Body of pancreas (tissue), 4 donors: Measurements from ENCODE around the gene FLT1.

Experiments
- POLR2A ChIP-seq, 3 donors: fragments of 450-650 bp; IDR thresholded peaks; one replicate each; pipeline ENCODE4 v1.6.1; 2016; ENCODE audit warnings: antibody characterized with exemption in 3 of 3, mild to moderate bottlenecking in 2 of 3
- TF ChIP-seq, protein P1 (sequence below), 7 experiments: fragments of 450-650 bp in 4 of 7; fragments of 200-600 bp in 3 of 7; sonication (generic) in 3 of 7; IDR thresholded peaks; one replicate each; pipeline ENCODE4 v1.5.1; 2016 to 2019; ENCODE audit warnings: antibody characterized with exemption in 7 of 7

DNA sequence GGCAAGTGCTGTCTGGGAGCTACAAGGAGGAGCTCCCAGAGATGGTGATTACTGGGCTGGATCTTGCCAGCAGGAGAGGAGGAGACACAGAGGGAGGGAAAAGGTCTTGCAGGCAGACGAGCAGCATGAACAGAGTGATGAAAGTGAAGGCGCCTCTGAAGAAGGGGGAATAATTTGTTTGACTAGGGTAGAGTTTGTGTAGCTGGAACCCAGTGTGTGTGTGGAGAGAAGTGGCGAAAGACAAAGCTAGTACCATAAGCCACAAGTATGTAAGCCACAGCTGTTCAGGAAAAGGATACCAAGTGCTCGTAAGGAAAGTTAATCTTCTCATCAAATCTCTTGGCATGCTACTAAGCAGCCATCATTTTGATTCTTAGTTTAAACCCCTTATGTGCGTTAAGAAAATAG is 5.4 kb downstream of the FLT1 start:
- TF ChIP-seq, protein P1, sequence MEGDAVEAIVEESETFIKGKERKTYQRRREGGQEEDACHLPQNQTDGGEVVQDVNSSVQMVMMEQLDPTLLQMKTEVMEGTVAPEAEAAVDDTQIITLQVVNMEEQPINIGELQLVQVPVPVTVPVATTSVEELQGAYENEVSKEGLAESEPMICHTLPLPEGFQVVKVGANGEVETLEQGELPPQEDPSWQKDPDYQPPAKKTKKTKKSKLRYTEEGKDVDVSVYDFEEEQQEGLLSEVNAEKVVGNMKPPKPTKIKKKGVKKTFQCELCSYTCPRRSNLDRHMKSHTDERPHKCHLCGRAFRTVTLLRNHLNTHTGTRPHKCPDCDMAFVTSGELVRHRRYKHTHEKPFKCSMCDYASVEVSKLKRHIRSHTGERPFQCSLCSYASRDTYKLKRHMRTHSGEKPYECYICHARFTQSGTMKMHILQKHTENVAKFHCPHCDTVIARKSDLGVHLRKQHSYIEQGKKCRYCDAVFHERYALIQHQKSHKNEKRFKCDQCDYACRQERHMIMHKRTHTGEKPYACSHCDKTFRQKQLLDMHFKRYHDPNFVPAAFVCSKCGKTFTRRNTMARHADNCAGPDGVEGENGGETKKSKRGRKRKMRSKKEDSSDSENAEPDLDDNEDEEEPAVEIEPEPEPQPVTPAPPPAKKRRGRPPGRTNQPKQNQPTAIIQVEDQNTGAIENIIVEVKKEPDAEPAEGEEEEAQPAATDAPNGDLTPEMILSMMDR (IDR thresholded peaks at IDR 0.05), result no peak
- no peak for TF ChIP-seq POLR2A (IDR thresholded peaks at IDR 0.05)
